CD14-positive monocyte (primary cell): ENCODE measurements around the gene CHRM4. TPM values are rescaled to one million over a fixed set of nuclear protein-coding genes. Genes with fewer than 3 reads are reported as not detected.

Experiments
- DNase-seq, 3 donors: peaks; one replicate each; pipeline ENCODE4 v3.0.0-alpha.2; 2011 to 2022
- H2AFZ ChIP-seq: 2 replicates; pipeline ENCODE4 v1.6.0; 2012; ENCODE audit warnings: mild to moderate bottlenecking, low read depth, low read length, inconsistent platforms; ENCODE audit not compliant: insufficient read depth, poor library complexity, severe bottlenecking
- H3K27ac ChIP-seq, 2 donors: 1 replicate in 1 of 2; 2 replicates in 1 of 2; pipeline ENCODE4 v1.5.1; 2012 to 2013; ENCODE audit warnings: low read length in 2 of 2, control low read depth in 1 of 2, inconsistent platforms in 1 of 2, low read depth in 1 of 2, mild to moderate bottlenecking in 1 of 2
- H3K27me3 ChIP-seq, 2 donors: one replicate each; pipeline versions ENCODE4 v1.6.0 to v1.6.1; 2011 to 2013; ENCODE audit warnings: low read length in 2 of 2; ENCODE audit not compliant: control insufficient read depth in 2 of 2, insufficient read depth in 2 of 2
- H3K36me3 ChIP-seq, 2 donors: replicated peaks in 1 of 2; 1 replicate in 1 of 2; 2 replicates in 1 of 2; pipeline versions ENCODE4 v1.5.1 to v1.6.1; 2012 to 2013; ENCODE audit warnings: low read length in 2 of 2, control low read depth in 1 of 2, inconsistent platforms in 1 of 2, mild to moderate bottlenecking in 1 of 2; ENCODE audit not compliant: insufficient read depth in 2 of 2, control insufficient read depth in 1 of 2
- H3K4me1 ChIP-seq, 2 donors: 1 replicate in 1 of 2; 2 replicates in 1 of 2; pipeline versions ENCODE4 v1.5.1 to v1.6.1; 2012 to 2013; ENCODE audit warnings: low read length in 2 of 2, control low read depth in 1 of 2, inconsistent platforms in 1 of 2, mild to moderate bottlenecking in 1 of 2, moderate library complexity in 1 of 2; ENCODE audit not compliant: insufficient read depth in 2 of 2, control insufficient read depth in 1 of 2
- H3K4me2 ChIP-seq: replicated peaks from 2 replicates; pipeline ENCODE3; 2012; ENCODE audit warnings: low read length, moderate library complexity, mild to moderate bottlenecking; ENCODE audit not compliant: poor library complexity, severe bottlenecking; ENCODE audit errors: extremely low read depth
- H3K4me3 ChIP-seq, 3 experiments: fragments of 200-600 bp in 1 of 3; sonication (generic) in 1 of 3; replicated peaks in 1 of 3; 1 replicate in 2 of 3; 2 replicates in 1 of 3; pipeline ENCODE4 v1.5.1; 2011 to 2013; ENCODE audit warnings: low read length in 3 of 3, mild to moderate bottlenecking in 3 of 3, control low read depth in 2 of 3, low read depth in 2 of 3, inconsistent platforms in 1 of 3, moderate library complexity in 1 of 3
- H3K79me2 ChIP-seq: 2 replicates; pipeline ENCODE4 v1.6.0; 2012; ENCODE audit warnings: mild to moderate bottlenecking, control low read depth, inconsistent platforms, low read length, moderate library complexity; ENCODE audit not compliant: insufficient read depth
- H3K9ac ChIP-seq: 2 replicates; pipeline ENCODE4 v1.6.0; 2017; ENCODE audit warnings: low read length, mild to moderate bottlenecking; ENCODE audit not compliant: insufficient read depth, poor library complexity, severe bottlenecking
- H3K9me3 ChIP-seq, 2 donors: replicated peaks in 1 of 2; 1 replicate in 1 of 2; 2 replicates in 1 of 2; pipeline versions ENCODE4 v1.5.1 to v1.6.1; 2012 to 2013; ENCODE audit warnings: low read length in 2 of 2, control low read depth in 1 of 2; ENCODE audit not compliant: control insufficient read depth in 1 of 2, insufficient read depth in 1 of 2
- H4K20me1 ChIP-seq: 2 replicates; pipeline ENCODE4 v1.6.0; 2012; ENCODE audit warnings: mild to moderate bottlenecking, low read length, control low read depth, moderate library complexity; ENCODE audit not compliant: insufficient read depth
- H3K27ac Mint-ChIP-seq, 7 donors: one replicate each; pipeline ENCODE4 v1.8.0; 2020; ENCODE audit warnings: mild to moderate bottlenecking in 7 of 7, mixed read lengths in 7 of 7, moderate library complexity in 6 of 7, inconsistent platforms in 2 of 7
- H3K27me3 Mint-ChIP-seq, 3 donors: one replicate each; pipeline ENCODE4 v1.8.0; 2021 to 2022; ENCODE audit warnings: low read depth in 3 of 3, mild to moderate bottlenecking in 3 of 3, mixed read lengths in 3 of 3, moderate library complexity in 3 of 3, inconsistent platforms in 1 of 3
- H3K36me3 Mint-ChIP-seq, 2 donors: one replicate each; pipeline ENCODE4 v1.8.0; 2020; ENCODE audit warnings: mixed read lengths in 2 of 2, inconsistent platforms in 1 of 2, mild to moderate bottlenecking in 1 of 2
- H3K4me1 Mint-ChIP-seq: one replicate; pipeline ENCODE4 v1.8.0; 2020; ENCODE audit warnings: mild to moderate bottlenecking, mixed read lengths
- H3K4me3 Mint-ChIP-seq, 2 donors: one replicate each; pipeline ENCODE4 v1.8.0; 2020; ENCODE audit warnings: mild to moderate bottlenecking in 2 of 2, mixed read lengths in 2 of 2, moderate library complexity in 1 of 2
- H3K9me3 Mint-ChIP-seq, 7 donors: one replicate each; pipeline ENCODE4 v1.8.0; 2020 to 2022; ENCODE audit warnings: mixed read lengths in 7 of 7, mild to moderate bottlenecking in 6 of 7, moderate library complexity in 6 of 7, inconsistent platforms in 2 of 7
- CTCF ChIP-seq: fragments of 200-600 bp; IDR thresholded peaks from one replicate; pipeline ENCODE4 v1.8.0; 2022; ENCODE audit warnings: antibody characterized with exemption, mild to moderate bottlenecking
- WGBS: methylation state at CpG from one replicate; pipeline ENCODE4 v1.1.5; 2013; ENCODE audit warnings: missing lambda C conversion rate; ENCODE audit not compliant: insufficient coverage; 5-methylcytosine and 5-hydroxymethylcytosine counted together
- intact Hi-C, 2 donors: fragments of 100-400 bp; cut with micrococcal nuclease; formaldehyde crosslinking; loops; one replicate each; pipeline versions ENCODE4 v1.15.0 to v1.15.1; 2023
- polyA plus RNA-seq, 3 donors: library from polyadenylated mRNA; depleted of rRNA in 1 of 3; unstranded in 2 of 3; stranded (reverse) in 1 of 3; fragments of 300-500 nt in 2 of 3; fragments of >200 nt in 1 of 3; fragmentation: Illumina TruSeq in 2 of 3; gene quantifications; 1 replicate in 2 of 3; 2 replicates in 1 of 3; pipeline ENCODE4 v1.2.3, GENCODE V29; 2012 to 2021

CHRM4 gene
- polyA plus RNA-seq, 3 donors: 0.15 to 0.57 TPM; not detected in 1

- Histone ChIP-seq H4K20me1 (no peaks in the 10 kb centered on the region), H3K27ac (no peak overlapping the region), H3K4me1 (no peaks in the 10 kb centered on the region), H3K9ac (no peak overlapping the region), H3K4me2 (no peak overlapping the region), H3K36me3 (peaks cover 43 to 75% of the 10 kb centered on the region in 2 donors), H3K4me3 (no peak overlapping the region), H3K9me3 (no peaks in the 10 kb centered on the region), H2AFZ (no peak overlapping the region), H3K79me2 (no peaks in the 10 kb centered on the region), H3K27me3 (no peaks in the 10 kb centered on the region)
- Mint-ChIP-seq H3K9me3 (no peaks in the 10 kb centered on the region), H3K4me1 (no peaks in the 10 kb centered on the region), H3K4me3 (no peak overlapping the region), H3K27me3 (no peaks in the 10 kb centered on the region), H3K27ac (no peak overlapping the region), H3K36me3 (peaks cover 68 to 70% of the 10 kb centered on the region in 2 donors)
- TF ChIP-seq CTCF: no peak
- intact Hi-C loops: no loop called here
- no peak for DNase-seq
- no CpG with 5 or more reads among the region's 5 CpGs for WGBS
Observed at GRCh38 chr11:46418751-46419150, 27.2 kb upstream of the CHRM4 start.

GRCh38 chr11:46417711-46418110 lies 26.1 kb upstream of the CHRM4 start:
- no peak overlapping the region for H3K4me2 ChIP-seq
- H3K79me2 ChIP-seq: no peaks in the 10 kb centered on the region
- H3K27me3 Mint-ChIP-seq: no peaks in the 10 kb centered on the region
- no peak overlapping the region for H3K4me3 Mint-ChIP-seq
- no peak for DNase-seq
- intact Hi-C loops: no loop called here
- H3K27ac ChIP-seq: no peak overlapping the region
- peaks cover 73 to 76% of the 10 kb centered on the region in 2 donors for H3K36me3 Mint-ChIP-seq
- TF ChIP-seq CTCF: no peak
- H3K4me1 Mint-ChIP-seq: no peaks in the 10 kb centered on the region
- H3K4me3 ChIP-seq: no peak overlapping the region
- H4K20me1 ChIP-seq: no peaks in the 10 kb centered on the region
- peak overlapping the region in 1 of 7 donors; percentile 12 for H3K27ac Mint-ChIP-seq
- H3K9me3 ChIP-seq: no peaks in the 10 kb centered on the region
- no peaks in the 10 kb centered on the region for H3K4me1 ChIP-seq
- 100% methylated on average over 6 of the region's 7 CpGs for WGBS
- no peak overlapping the region for H2AFZ ChIP-seq
- H3K36me3 ChIP-seq: peaks cover 45 to 82% of the 10 kb centered on the region in 2 donors
- H3K27me3 ChIP-seq: no peaks in the 10 kb centered on the region
- no peak overlapping the region for H3K9ac ChIP-seq
- no peaks in the 10 kb centered on the region for H3K9me3 Mint-ChIP-seq
